ENCODE data around the gene HDGFL2.
A peak's percentile ranks its signal among the peaks of the same experiment; 100 is the strongest.

Gene HDGFL2

GRCh38 chr19:4445963-4446703, 26.0 kb upstream of the HDGFL2 start:
- DNase-seq (ENCODE audit: low read depth in 2 of 2) = no peak

GRCh38 chr19:4446704-4447200, 25.3 kb upstream of the HDGFL2 start:
- no peak for DNase-seq (ENCODE audit: low read depth in 2 of 2)

GRCh38 chr19:4447327-4448146, 24.6 kb upstream of the HDGFL2 start:
- DNase-seq (ENCODE audit: low read depth in 2 of 2) = no peak

- DNase-seq (ENCODE audit: low read depth in 2 of 2) = no peak
These were observed 23.7 kb upstream of the HDGFL2 start for GRCh38 chr19:4448147-4448985.

GRCh38 chr19:4449022-4449638, 23.0 kb upstream of the HDGFL2 start:
- no peak for DNase-seq (ENCODE audit: low read depth in 2 of 2)

GRCh38 chr19:4449639-4450028, 22.5 kb upstream of the HDGFL2 start:
- DNase-seq (ENCODE audit: low read depth in 2 of 2) = no peak

GRCh38 chr19:4452230-4452990, 19.7 kb upstream of the HDGFL2 start:
- DNase-seq (ENCODE audit: low read depth in 2 of 2) = no peak

GRCh38 chr19:4453232-4454179, 18.6 kb upstream of the HDGFL2 start:
- DNase-seq (ENCODE audit: low read depth in 2 of 2) = no peak

- DNase-seq (ENCODE audit: low read depth in 2 of 2) = peak; percentile 28 to 33
These were observed 17.1 kb upstream of the HDGFL2 start for GRCh38 chr19:4454747-4455718.

- DNase-seq (ENCODE audit: low read depth in 2 of 2) = peak; percentile 33 to 37
These were observed 16.2 kb upstream of the HDGFL2 start for GRCh38 chr19:4455719-4456475.

- DNase-seq (ENCODE audit: low read depth in 2 of 2) = peak; percentile 32 to 36
These were observed 15.6 kb upstream of the HDGFL2 start for GRCh38 chr19:4456476-4456842.

GRCh38 chr19:4456843-4457653, 15.0 kb upstream of the HDGFL2 start:
- peak; percentile 33 to 37 for DNase-seq (ENCODE audit: low read depth in 2 of 2)

GRCh38 chr19:4457654-4458395, 14.3 kb upstream of the HDGFL2 start, which contains the start of gene UBXN6:
Gene UBXN6, minus strand, starts transcription at chr19:4457794. Its CDS starts 97 bp downstream, at chr19:4457697.
- DNase-seq (ENCODE audit: low read depth in 2 of 2) = peak; percentile 95 to 97

GRCh38 chr19:4464815-4465581, 7.1 kb upstream of the HDGFL2 start:
- no peak for DNase-seq (ENCODE audit: low read depth in 2 of 2)

- no peak for DNase-seq (ENCODE audit: low read depth in 2 of 2)
These were observed 4.3 kb upstream of the HDGFL2 start for GRCh38 chr19:4467835-4468234.

Measured in fibroblast of skin of left biceps (primary cell).